Measurements from ENCODE around the gene RNF25. TPM values are rescaled to one million over a fixed set of nuclear protein-coding genes. Genes with fewer than 3 reads are reported as not detected.

Gene RNF25
- total and polyA plus RNA-seq, 2 of the 8 experiments (the other 6 are each of a cell fraction or from before 2014, with no cell fraction given), result 19.6 to 29.6 TPM

DNA sequence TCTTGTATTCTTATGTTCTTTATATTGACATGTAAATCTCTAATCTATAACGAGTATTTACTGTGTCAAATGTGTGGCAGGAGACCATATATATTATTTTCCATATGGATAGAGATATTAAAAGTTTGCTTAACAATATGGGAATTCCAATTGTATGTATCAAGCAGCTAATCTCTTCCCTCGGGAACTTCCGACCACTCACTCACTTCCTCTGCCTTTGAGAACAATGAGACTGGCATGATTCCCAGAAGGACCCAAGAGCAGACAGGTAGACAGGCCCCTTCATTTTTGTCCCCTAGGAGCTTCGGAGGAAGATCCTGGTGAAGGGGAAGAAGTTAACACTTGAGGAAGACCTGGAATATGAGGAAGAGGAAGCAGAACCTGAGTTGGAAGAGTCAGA lies 40.0 kb downstream of the RNF25 start:
- no peaks in the 10 kb centered on the region for H4K20me1 ChIP-seq (replicated peaks in 1 of 2; ENCODE audit: control insufficient read depth in 1 of 2, insufficient read depth in 2 of 2, low read length in 2 of 2)
- no peak overlapping the region for H4K8ac ChIP-seq (ENCODE audit: extremely low read depth, insufficient read depth, low read length)
- H3K56ac ChIP-seq (replicated peaks; ENCODE audit: insufficient read length, low read depth, low read length), result no peak overlapping the region
- no peak overlapping the region for H4K91ac ChIP-seq (replicated peaks; ENCODE audit: insufficient read length, low read length)
- WGBS, 2 experiments (ENCODE audit: extremely low coverage in 1 of 2, insufficient coverage in 1 of 2, insufficient read length in 1 of 2, insufficient replicate concordance in 2 of 2, low coverage in 1 of 2, low lambda C conversion rate in 2 of 2, missing lambda C conversion rate in 1 of 2), result 86% methylated on average over 4 of the region's 4 CpGs; no CpG with 5 or more reads in 1 of the 2 experiments
- H3K23me2 ChIP-seq (ENCODE audit: low read depth, low read length), result no peaks in the 10 kb centered on the region
- no peaks in the 10 kb centered on the region for H3K79me2 ChIP-seq (ENCODE audit: control insufficient read depth in 1 of 2, insufficient read depth in 2 of 2, low read length in 2 of 2)
- no peak overlapping the region for H2BK20ac ChIP-seq (ENCODE audit: low read length)
- no peak overlapping the region for H2BK12ac ChIP-seq (ENCODE audit: low read depth, low read length)
- no peak overlapping the region for H2BK15ac ChIP-seq (ENCODE audit: low read length)
- H2BK120ac ChIP-seq (replicated peaks; ENCODE audit: low read depth, low read length), result no peak overlapping the region
- no peak overlapping the region for H2AFZ ChIP-seq (ENCODE audit: low read length)
- H3K27me3 ChIP-seq (replicated peaks in 1 of 4; ENCODE audit: control insufficient read depth in 3 of 4, extremely low read depth in 1 of 4, insufficient read depth in 3 of 4, low read length in 3 of 4), result no peaks in the 10 kb centered on the region; a peak in 1 of 7 replicates
- FAIRE-seq (no peak), DNase-seq (ENCODE audit: low read depth in 1 of 2, low spot score in 2 of 2) (no peak)
- ChIA-PET POLR2A (ENCODE audit: partially characterized antibody) (interaction anchor here (1.3 to 2.3 kb wide), 3 partner anchors 9 to 27 kb away, joined by 3 to 7 read pairs (median 5); partner anchors contain the start of genes BCS1L and ZNF142), CTCF (ENCODE audit: partially characterized antibody) (interaction anchor here (2.2 to 2.6 kb wide), 2 partner anchors 14 to 16 kb away, joined by 10 read pairs; no protein-coding TSS in a partner anchor)
- H3K27ac ChIP-seq (ENCODE audit: low read depth, low read length), result no peak overlapping the region
- H3K9ac ChIP-seq (replicated peaks in 1 of 4; ENCODE audit: extremely low read depth in 1 of 4, low read depth in 3 of 4, low read length in 3 of 4), result no peak overlapping the region
- no peak overlapping the region for H3K18ac ChIP-seq (ENCODE audit: extremely low read depth, low read length)
- H3K36me3 ChIP-seq (ENCODE audit: control insufficient read depth in 2 of 4, insufficient read depth in 4 of 4, low read length in 3 of 4), result peaks cover 2 to 26% (median 16%) of the 10 kb centered on the region in 4 experiments; a peak in 6 of 8 replicates
- no peaks in the 10 kb centered on the region for H3K9me3 ChIP-seq (ENCODE audit: insufficient read depth in 2 of 2, low read depth in 1 of 2, low read length in 1 of 2)
- no peaks in the 10 kb centered on the region for H3K79me1 ChIP-seq (ENCODE audit: low read depth, low read length)
- no peak overlapping the region for H2BK5ac ChIP-seq (ENCODE audit: low read depth, low read length)
- no peak overlapping the region for H3K4ac ChIP-seq (replicated peaks; ENCODE audit: insufficient read length, low read depth, low read length)
- no peak overlapping the region for H3K14ac ChIP-seq (ENCODE audit: insufficient read length)
- H4K5ac ChIP-seq (ENCODE audit: insufficient read length, low read depth, low read length), result no peak overlapping the region
- TF ChIP-seq POLR2AphosphoS5 (IDR thresholded peaks at IDR 0.05; ENCODE audit: low read depth, low read length), result no peak
- TF ChIP-seq CBX5 (IDR thresholded peaks at IDR 0.05; ENCODE audit: low read depth, low read length), result no peak
- no peak for TF ChIP-seq KDM4A (IDR thresholded peaks at IDR 0.05; ENCODE audit: low read depth, low read length, severe bottlenecking)
- TF ChIP-seq POU5F1 (IDR thresholded peaks at IDR 0.05; ENCODE audit: low read depth, low read length), result no peak
- no peak for TF ChIP-seq KDM1A (IDR thresholded peaks at IDR 0.05; ENCODE audit: borderline replicate concordance, low read length)
- no peak for TF ChIP-seq BACH1 (IDR thresholded peaks at IDR 0.05; ENCODE audit: low read length)
- TF ChIP-seq SUZ12 (IDR thresholded peaks at IDR 0.05; ENCODE audit: low read length), result no peak
- TF ChIP-seq RNF2 (IDR thresholded peaks at IDR 0.05; ENCODE audit: borderline replicate concordance, low read depth, low read length, missing control alignments, poor library complexity, severe bottlenecking), result no peak
- TF ChIP-seq NANOG (IDR thresholded peaks at IDR 0.05; ENCODE audit: insufficient read depth, low read depth, low read length, poor library complexity, severe bottlenecking), result no peak
- no peak for TF ChIP-seq CHD1 (IDR thresholded peaks at IDR 0.05; ENCODE audit: low read depth, low read length)
- no peak for TF ChIP-seq MAFK (IDR thresholded peaks at IDR 0.05; ENCODE audit: low read depth, low read length)
- no peak for TF ChIP-seq RBBP5 (IDR thresholded peaks at IDR 0.05; ENCODE audit: borderline replicate concordance, low read depth, low read length)
- TF ChIP-seq SIX5 (IDR thresholded peaks at IDR 0.05; ENCODE audit: low read depth, low read length), result no peak
- no peak for TF ChIP-seq TCF12 (IDR thresholded peaks at IDR 0.05; ENCODE audit: low read depth, low read length)
- no peak overlapping the region for H3K23ac ChIP-seq (ENCODE audit: insufficient read length)
- no peaks in the 10 kb centered on the region for H3K4me1 ChIP-seq (replicated peaks in 1 of 4; ENCODE audit: control insufficient read depth in 3 of 4, insufficient read depth in 4 of 4, low read length in 3 of 4)
- no peak overlapping the region for H3K4me2 ChIP-seq (ENCODE audit: insufficient read depth in 1 of 2, low read depth in 2 of 2, low read length in 2 of 2)
- no peak overlapping the region for H2AK5ac ChIP-seq (ENCODE audit: low read depth, low read length)
- H3K4me3 ChIP-seq (ENCODE audit: extremely low read depth in 1 of 4, insufficient read depth in 2 of 4, low read depth in 3 of 4, low read length in 4 of 4), result no peak overlapping the region

Data from H1 (cell line).